Measurements from ENCODE around the gene C12orf43.

C12orf43 gene

GRCh38 chr12:121043067-121043466 lies 26.8 kb upstream of the C12orf43 start:
- no peak for DNase-seq
- H3K4me1 Mint-ChIP-seq (ENCODE audit: low read depth) = peaks cover 28% of the 10 kb centered on the region
- H3K27ac Mint-ChIP-seq = no peak overlapping the region
- H3K27me3 Mint-ChIP-seq = peaks cover 5% of the 10 kb centered on the region
- H3K4me3 Mint-ChIP-seq = no peak overlapping the region
- no peaks in the 10 kb centered on the region for H3K36me3 Mint-ChIP-seq (ENCODE audit: low read depth)
- H3K9me3 Mint-ChIP-seq = no peaks in the 10 kb centered on the region

GRCh38 chr12:121038861-121039668 lies 22.8 kb upstream of the C12orf43 start, which contains the start of gene OASL:
Gene OASL, minus strand, starts transcription at chr12:121039246. Its CDS starts 275 bp downstream, at chr12:121038971.
- peak within 1 kb of the TSS; percentile 82 for H3K27ac Mint-ChIP-seq
- DNase-seq = peak; percentile 78
- no peaks in the 10 kb centered on the region for H3K9me3 Mint-ChIP-seq
- peaks cover 5% of the 10 kb centered on the region for H3K27me3 Mint-ChIP-seq
- H3K36me3 Mint-ChIP-seq (ENCODE audit: low read depth) = no peaks in the 10 kb centered on the region
- H3K4me3 Mint-ChIP-seq = peak within 1 kb of the TSS; percentile 83
- peaks cover 56% of the 10 kb centered on the region for H3K4me1 Mint-ChIP-seq (ENCODE audit: low read depth)

DNA sequence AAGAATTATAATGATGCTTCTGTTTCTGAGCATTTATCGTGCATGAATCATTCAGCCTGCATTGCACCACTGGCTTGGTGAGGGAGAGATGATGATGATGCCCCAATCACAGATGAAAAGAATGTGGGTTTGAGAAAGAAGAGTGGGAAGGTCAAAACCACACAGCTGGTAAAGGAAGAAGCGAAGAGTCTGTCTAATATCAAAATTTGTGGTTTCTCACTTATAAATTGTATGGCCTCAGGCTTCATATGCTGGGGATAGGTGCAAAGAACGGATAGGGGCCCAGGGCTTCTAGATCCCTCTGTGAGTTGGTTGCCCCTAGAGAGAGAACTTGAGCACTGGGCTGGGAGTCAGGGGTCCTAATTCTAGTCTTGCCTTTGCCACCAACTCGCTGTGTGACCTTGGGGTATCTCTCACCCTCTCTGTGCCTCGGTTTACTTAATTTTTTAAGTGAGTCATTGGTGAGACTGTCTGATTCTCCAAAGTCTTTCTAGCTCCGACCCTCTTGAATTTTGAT lies 20.6 kb upstream of the C12orf43 start:
- peaks cover 9% of the 10 kb centered on the region for H3K36me3 Mint-ChIP-seq (ENCODE audit: low read depth)
- H3K27me3 Mint-ChIP-seq = no peaks in the 10 kb centered on the region
- peak overlapping the region; percentile 83 for H3K4me3 Mint-ChIP-seq
- H3K9me3 Mint-ChIP-seq = no peaks in the 10 kb centered on the region
- peak; percentile 57 for DNase-seq
- H3K27ac Mint-ChIP-seq = peak overlapping the region; percentile 93
- peaks cover 72% of the 10 kb centered on the region for H3K4me1 Mint-ChIP-seq (ENCODE audit: low read depth)

- Mint-ChIP-seq H3K27ac (peak overlapping the region; percentile 89), H3K36me3 (ENCODE audit: low read depth) (peaks cover 19% of the 10 kb centered on the region), H3K4me3 (peak overlapping the region; percentile 55), H3K9me3 (no peaks in the 10 kb centered on the region), H3K27me3 (no peaks in the 10 kb centered on the region), H3K4me1 (ENCODE audit: low read depth) (peaks cover 68% of the 10 kb centered on the region)
- DNase-seq = no peak
Observed at GRCh38 chr12:121034616-121035305, 18.5 kb upstream of the C12orf43 start.

- Mint-ChIP-seq H3K4me3 (peak overlapping the region; percentile 55), H3K27ac (peak overlapping the region; percentile 89), H3K27me3 (no peaks in the 10 kb centered on the region), H3K4me1 (ENCODE audit: low read depth) (peaks cover 61% of the 10 kb centered on the region), H3K36me3 (ENCODE audit: low read depth) (peaks cover 19% of the 10 kb centered on the region), H3K9me3 (no peaks in the 10 kb centered on the region)
- DNase-seq = peak; percentile 63
Observed at GRCh38 chr12:121033625-121034349, 17.5 kb upstream of the C12orf43 start.

GRCh38 chr12:121030576-121031212 lies 14.4 kb upstream of the C12orf43 start:
- Mint-ChIP-seq H3K9me3 (no peaks in the 10 kb centered on the region), H3K27ac (no peak overlapping the region), H3K36me3 (ENCODE audit: low read depth) (peaks cover 45% of the 10 kb centered on the region), H3K4me1 (ENCODE audit: low read depth) (peaks cover 33% of the 10 kb centered on the region), H3K4me3 (no peak overlapping the region), H3K27me3 (no peaks in the 10 kb centered on the region)
- DNase-seq = no peak

DNA sequence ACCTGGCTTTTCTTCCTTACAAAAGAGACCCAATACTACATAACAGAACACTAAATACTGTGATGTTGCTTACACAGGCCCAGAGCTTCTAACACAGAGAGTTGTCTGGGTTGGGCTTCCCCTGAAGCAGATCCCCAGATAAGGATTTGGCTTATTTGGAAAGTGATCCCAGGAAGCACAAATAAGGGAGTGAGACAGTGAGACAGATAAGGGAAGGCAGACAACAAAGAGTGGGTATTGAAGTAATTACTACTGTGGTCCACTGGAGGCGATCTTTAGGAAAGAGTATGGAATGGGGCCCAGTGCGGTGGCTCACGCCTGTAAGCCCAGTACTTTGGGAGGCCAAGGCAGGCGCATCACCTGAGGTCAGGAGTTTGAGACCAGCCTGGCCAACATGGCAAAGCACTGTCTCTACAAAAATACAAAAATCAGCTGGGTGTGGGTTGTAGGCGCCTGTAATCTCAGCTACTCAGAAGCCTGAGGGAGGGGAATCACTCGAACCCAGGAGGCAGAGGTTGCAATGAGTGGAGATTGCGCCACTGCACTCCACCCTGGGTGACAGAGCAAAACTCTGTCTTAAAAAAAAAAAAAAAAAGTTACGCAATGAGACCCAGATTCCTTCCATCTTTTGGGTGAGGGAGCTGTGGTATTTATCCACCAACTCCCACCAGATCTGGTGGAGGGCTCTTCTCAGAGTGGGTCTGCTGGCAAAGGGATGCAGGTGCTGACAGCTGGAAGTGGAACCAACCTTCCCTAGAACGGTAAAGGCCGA lies 10.2 kb upstream of the C12orf43 start:
- H3K4me3 Mint-ChIP-seq = no peak overlapping the region
- no peak for DNase-seq
- H3K27ac Mint-ChIP-seq = peak overlapping the region; percentile 41
- H3K4me1 Mint-ChIP-seq (ENCODE audit: low read depth) = no peaks in the 10 kb centered on the region
- no peaks in the 10 kb centered on the region for H3K9me3 Mint-ChIP-seq
- peaks cover 53% of the 10 kb centered on the region for H3K36me3 Mint-ChIP-seq (ENCODE audit: low read depth)
- H3K27me3 Mint-ChIP-seq = no peaks in the 10 kb centered on the region

- Mint-ChIP-seq H3K4me3 (no peak overlapping the region), H3K36me3 (ENCODE audit: low read depth) (peaks cover 50% of the 10 kb centered on the region), H3K9me3 (no peaks in the 10 kb centered on the region), H3K27ac (peak overlapping the region; percentile 57), H3K27me3 (no peaks in the 10 kb centered on the region), H3K4me1 (ENCODE audit: low read depth) (no peaks in the 10 kb centered on the region)
- DNase-seq = no peak
Observed at GRCh38 chr12:121025442-121026226, 9.3 kb upstream of the C12orf43 start.

- H3K27ac Mint-ChIP-seq = no peak overlapping the region
- H3K27me3 Mint-ChIP-seq = no peaks in the 10 kb centered on the region
- peaks cover 50% of the 10 kb centered on the region for H3K36me3 Mint-ChIP-seq (ENCODE audit: low read depth)
Observed at GRCh38 chr12:121023799-121024198, 7.5 kb upstream of the C12orf43 start.

DNA sequence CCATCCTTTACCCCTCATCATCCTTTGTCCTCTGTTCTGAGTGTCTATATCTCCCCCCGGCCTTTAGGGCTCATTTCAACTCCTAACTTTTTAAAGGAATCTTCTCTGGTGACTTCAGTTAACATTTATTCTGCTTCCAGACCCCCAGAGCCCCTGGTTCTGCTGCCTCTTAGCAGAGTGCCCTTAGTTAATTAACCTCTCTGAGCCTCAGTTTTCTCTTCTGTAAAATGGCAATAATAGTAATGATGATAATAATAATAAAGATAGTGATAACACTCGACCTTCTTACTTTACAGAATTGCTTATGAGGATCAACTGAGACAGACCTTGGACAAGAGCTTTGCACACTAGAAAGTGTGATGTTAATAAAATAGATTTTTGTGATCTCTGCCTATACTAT lies 6.4 kb upstream of the C12orf43 start:
- DNase-seq = no peak
- no peak overlapping the region for H3K4me3 Mint-ChIP-seq
- H3K27me3 Mint-ChIP-seq = no peaks in the 10 kb centered on the region
- H3K27ac Mint-ChIP-seq = no peak overlapping the region
- H3K36me3 Mint-ChIP-seq (ENCODE audit: low read depth) = peaks cover 44% of the 10 kb centered on the region
- H3K9me3 Mint-ChIP-seq = no peaks in the 10 kb centered on the region
- no peaks in the 10 kb centered on the region for H3K4me1 Mint-ChIP-seq (ENCODE audit: low read depth)

More at GRCh38 chr12:121023799-121024198, 7.5 kb upstream of the C12orf43 start:
- H3K9me3 Mint-ChIP-seq = no peaks in the 10 kb centered on the region
- no peak overlapping the region for H3K4me3 Mint-ChIP-seq
- DNase-seq = no peak
- H3K4me1 Mint-ChIP-seq (ENCODE audit: low read depth) = no peaks in the 10 kb centered on the region

DNA sequence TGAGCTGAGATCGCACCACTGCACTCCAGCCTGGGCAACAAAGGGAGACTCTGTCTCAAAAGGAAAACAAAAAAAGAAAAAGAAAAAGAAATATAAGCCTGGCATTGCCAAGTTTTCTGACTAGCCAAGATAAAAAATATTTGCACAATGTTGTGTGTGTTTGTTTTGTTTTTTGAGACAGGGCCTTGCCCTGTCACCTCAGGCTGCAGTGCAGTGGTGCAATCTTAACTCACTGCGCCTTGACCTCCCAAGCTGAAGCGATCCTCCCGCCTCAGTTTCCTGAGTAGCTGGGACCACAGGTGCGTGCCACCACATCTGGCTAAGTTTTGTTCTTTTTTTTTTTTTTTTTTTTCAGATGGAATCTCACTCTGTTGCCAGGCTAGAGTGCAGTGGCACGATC lies 5.5 kb upstream of the C12orf43 start:
- Mint-ChIP-seq H3K27ac (no peak overlapping the region), H3K27me3 (no peaks in the 10 kb centered on the region), H3K36me3 (ENCODE audit: low read depth) (peaks cover 35% of the 10 kb centered on the region), H3K4me1 (ENCODE audit: low read depth) (no peaks in the 10 kb centered on the region), H3K4me3 (no peak overlapping the region), H3K9me3 (no peaks in the 10 kb centered on the region)
- DNase-seq = no peak

- Mint-ChIP-seq H3K27ac (no peak overlapping the region), H3K36me3 (ENCODE audit: low read depth) (peaks cover 34% of the 10 kb centered on the region), H3K4me3 (no peak overlapping the region), H3K4me1 (ENCODE audit: low read depth) (peaks cover 15% of the 10 kb centered on the region), H3K9me3 (no peaks in the 10 kb centered on the region), H3K27me3 (no peaks in the 10 kb centered on the region)
- DNase-seq = no peak
Observed at GRCh38 chr12:121018860-121019617, 2.8 kb upstream of the C12orf43 start.

Data from activated T-cell treated with anti-CD3 and anti-CD28 coated beads, Interleukin-2, amount 50 U/mL, for 24 hours (primary cell).